Left ventricle myocardium inferior (tissue), 1 donor: ENCODE measurements around the gene CLPSL1. TPM values are rescaled to one million over a fixed set of nuclear protein-coding genes. Genes with fewer than 3 reads are reported as not detected.

ENCODE experiments used
- DNase-seq: peaks from one replicate; pipeline ENCODE4 v3.0.0-alpha.2; 2020
- H3K27ac ChIP-seq: fragments of 200-600 bp; replicated peaks from 2 replicates; pipeline ENCODE4 v1.8.0; 2021
- H3K27me3 ChIP-seq: fragments of 200-600 bp; 2 replicates; pipeline ENCODE4 v1.8.0; 2021; ENCODE audit warnings: low read depth
- H3K36me3 ChIP-seq: fragments of 200-600 bp; 2 replicates; pipeline ENCODE4 v1.8.0; 2021
- H3K4me1 ChIP-seq: fragments of 200-600 bp; 2 replicates; pipeline ENCODE4 v1.8.0; 2021
- H3K4me3 ChIP-seq: fragments of 200-600 bp; 2 replicates; pipeline ENCODE4 v1.8.0; 2021; ENCODE audit warnings: mild to moderate bottlenecking, moderate library complexity
- H3K9me3 ChIP-seq: fragments of 200-600 bp; replicated peaks from 2 replicates; pipeline ENCODE4 v1.8.0; 2021
- CTCF ChIP-seq: fragments of 200-600 bp; IDR thresholded peaks from 2 replicates; pipeline ENCODE4 v1.8.0; 2021; ENCODE audit warnings: antibody characterized with exemption, mild to moderate bottlenecking, borderline replicate concordance
- intact Hi-C: fragments of 100-400 bp; cut with micrococcal nuclease; formaldehyde crosslinking; loops from one replicate; pipeline ENCODE4 v1.11.0; 2022
- total RNA-seq: library from RNA; stranded (reverse); fragmentation: NEBNext Ultra II Directional; extraction: Animal tissue kit (Norgen Biotek cat#: 25700); gene quantifications from one replicate; pipeline ENCODE4 v1.2.1, GENCODE V29; 2021
- donor health status: DM: no; HTN: yes; CAD: no; lungs with severe emphysema.

Gene CLPSL1
- total RNA-seq, 1 donor from 2014 or later, result not detected

- peaks cover 49% of the 10 kb centered on the region for H3K27me3 ChIP-seq
- H3K36me3 ChIP-seq, result no peaks in the 10 kb centered on the region
- TF ChIP-seq CTCF, result no peak
- H3K27ac ChIP-seq, result no peak overlapping the region
- peaks cover 6% of the 10 kb centered on the region for H3K9me3 ChIP-seq
- intact Hi-C loops, result no loop called here
- no peaks in the 10 kb centered on the region for H3K4me1 ChIP-seq
- no peak for DNase-seq
- H3K4me3 ChIP-seq, result no peak overlapping the region
These were observed 30.8 kb downstream of the CLPSL1 start for GRCh38 chr6:35811699-35811995.

GRCh38 chr6:35817515-35817914 is 36.7 kb downstream of the CLPSL1 start:
- Histone ChIP-seq H3K27ac (no peak overlapping the region), H3K9me3 (peaks cover 21% of the 10 kb centered on the region), H3K4me1 (no peaks in the 10 kb centered on the region), H3K27me3 (peaks cover 9% of the 10 kb centered on the region), H3K4me3 (no peak overlapping the region), H3K36me3 (no peaks in the 10 kb centered on the region)
- intact Hi-C loops, result no loop called here
- no peak for TF ChIP-seq CTCF
- DNase-seq, result no peak

GRCh38 chr6:35823601-35824000 is 42.8 kb downstream of the CLPSL1 start:
- Histone ChIP-seq H3K36me3 (no peaks in the 10 kb centered on the region), H3K4me1 (no peaks in the 10 kb centered on the region), H3K27ac (no peak overlapping the region), H3K9me3 (no peaks in the 10 kb centered on the region), H3K4me3 (no peak overlapping the region), H3K27me3 (peaks cover 19% of the 10 kb centered on the region)
- DNase-seq, result no peak
- no peak for TF ChIP-seq CTCF
- intact Hi-C loops, result no loop called here

- H3K27ac ChIP-seq, result no peak overlapping the region
- no peaks in the 10 kb centered on the region for H3K4me1 ChIP-seq
- peaks cover 19% of the 10 kb centered on the region for H3K27me3 ChIP-seq
- H3K9me3 ChIP-seq, result no peaks in the 10 kb centered on the region
- intact Hi-C loops, result no loop called here
- H3K4me3 ChIP-seq, result no peak overlapping the region
- no peak for DNase-seq
- H3K36me3 ChIP-seq, result no peaks in the 10 kb centered on the region
- no peak for TF ChIP-seq CTCF
These were observed 43.9 kb downstream of the CLPSL1 start for GRCh38 chr6:35824552-35825192.

GRCh38 chr6:35829306-35829705 is 48.5 kb downstream of the CLPSL1 start:
- intact Hi-C loops, result no loop called here
- Histone ChIP-seq H3K27me3 (peaks cover 19% of the 10 kb centered on the region), H3K4me3 (no peak overlapping the region)

More at GRCh38 chr6:35829306-35829705, 48.5 kb downstream of the CLPSL1 start:
- DNase-seq, result no peak
- TF ChIP-seq CTCF, result no peak
- Histone ChIP-seq H3K9me3 (no peaks in the 10 kb centered on the region), H3K36me3 (peaks cover 3% of the 10 kb centered on the region), H3K27ac (no peak overlapping the region), H3K4me1 (no peaks in the 10 kb centered on the region)
